ENCODE measurements around the gene AADACL4.
"Not testable (repeated sequence)": the region's sequence is repeated elsewhere in the genome, so short reads cannot be mapped to it uniquely, and the experiment has no call there.

Gene AADACL4

GRCh38 chr1:12654004-12654567 lies 10.2 kb downstream of the AADACL4 start:
- DNase-seq (ENCODE audit: low spot score), result no peak

GRCh38 chr1:12654657-12655056 lies 10.8 kb downstream of the AADACL4 start:
- DNase-seq (ENCODE audit: low spot score), result no peak
- no peak for TF ChIP-seq CTCF (IDR thresholded peaks at IDR 0.05; ENCODE audit: extremely low read depth, missing control alignments)

More at GRCh38 chr1:12654004-12654567, 10.2 kb downstream of the AADACL4 start:
- no peak for TF ChIP-seq CTCF (IDR thresholded peaks at IDR 0.05; ENCODE audit: extremely low read depth, missing control alignments)

GRCh38 chr1:12656575-12656974 lies 12.7 kb downstream of the AADACL4 start:
- no peak for TF ChIP-seq CTCF (IDR thresholded peaks at IDR 0.05; ENCODE audit: extremely low read depth, missing control alignments)
- DNase-seq (ENCODE audit: low spot score), result no peak

- no peak for TF ChIP-seq CTCF (IDR thresholded peaks at IDR 0.05; ENCODE audit: extremely low read depth, missing control alignments)
- DNase-seq (ENCODE audit: low spot score), result no peak
Measured at GRCh38 chr1:12657060-12657884, 13.4 kb downstream of the AADACL4 start.

- not testable (repeated sequence) for DNase-seq (ENCODE audit: low spot score)
Measured at GRCh38 chr1:12657885-12658512, 14.1 kb downstream of the AADACL4 start.

GRCh38 chr1:12658531-12659453 lies 14.9 kb downstream of the AADACL4 start:
- TF ChIP-seq CTCF (IDR thresholded peaks at IDR 0.05; ENCODE audit: extremely low read depth, missing control alignments), result peak; percentile 59
- peak; percentile 86 for DNase-seq (ENCODE audit: low spot score)

GRCh38 chr1:12661606-12662219 lies 17.8 kb downstream of the AADACL4 start:
- DNase-seq (ENCODE audit: low spot score), result no peak
- no peak for TF ChIP-seq CTCF (IDR thresholded peaks at IDR 0.05; ENCODE audit: extremely low read depth, missing control alignments)

All from GM20000 (cell line).